ENCODE measurements around the gene INS.
"Not testable (repeated sequence)": the region's sequence is repeated elsewhere in the genome, so short reads cannot be mapped to it uniquely, and the experiment has no call there.

Gene INS

DNA sequence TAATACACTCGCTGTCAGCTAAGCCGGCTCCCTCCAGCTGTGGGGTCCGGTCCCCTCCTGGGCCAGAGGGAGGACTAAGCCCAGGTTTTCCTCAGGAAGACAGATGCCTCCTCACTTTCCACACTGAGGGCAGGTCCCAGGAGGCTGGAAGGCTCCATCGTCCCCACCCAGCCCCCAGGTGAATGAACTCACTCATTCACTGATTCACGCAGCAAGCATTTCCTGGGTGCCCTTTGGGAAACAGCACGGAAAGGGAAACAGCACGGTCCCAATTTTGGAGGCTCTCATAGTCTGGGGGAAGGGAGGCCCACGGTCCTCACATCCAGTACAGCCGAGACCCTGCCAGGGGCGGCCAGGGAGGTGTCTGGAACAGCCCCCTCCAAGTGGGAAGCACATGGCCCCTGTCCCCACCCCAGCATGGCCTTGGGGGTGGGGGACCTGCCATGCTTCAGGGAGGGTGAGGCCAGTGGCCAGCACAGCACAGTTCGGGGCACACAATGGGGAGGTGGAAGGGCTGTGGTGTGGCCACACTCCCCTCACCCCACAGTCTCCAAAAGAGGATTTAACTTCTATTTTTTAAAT is 19.9 kb upstream of the INS start:
- no peak for DNase-seq

DNA sequence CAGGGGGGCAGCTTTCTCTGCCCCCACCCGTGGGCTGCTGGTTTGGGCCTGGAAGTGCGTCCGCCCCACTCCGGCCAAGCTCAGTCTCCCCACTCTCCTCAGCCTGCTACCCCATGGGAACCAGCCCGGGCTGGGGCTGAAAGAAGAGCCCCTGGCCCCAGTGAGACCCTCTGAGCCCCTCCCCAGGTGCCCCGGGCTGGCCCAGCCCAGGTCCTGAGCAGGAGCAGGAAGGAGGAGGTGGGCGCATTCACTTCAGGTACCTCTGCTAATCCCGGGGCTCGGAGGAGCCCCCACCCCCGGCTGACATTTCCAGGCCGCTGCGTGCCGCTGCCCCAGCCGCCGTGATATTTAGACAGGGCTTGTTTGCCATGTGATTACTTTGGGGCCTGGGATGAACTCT is 19.3 kb upstream of the INS start:
- no peak for DNase-seq

DNA sequence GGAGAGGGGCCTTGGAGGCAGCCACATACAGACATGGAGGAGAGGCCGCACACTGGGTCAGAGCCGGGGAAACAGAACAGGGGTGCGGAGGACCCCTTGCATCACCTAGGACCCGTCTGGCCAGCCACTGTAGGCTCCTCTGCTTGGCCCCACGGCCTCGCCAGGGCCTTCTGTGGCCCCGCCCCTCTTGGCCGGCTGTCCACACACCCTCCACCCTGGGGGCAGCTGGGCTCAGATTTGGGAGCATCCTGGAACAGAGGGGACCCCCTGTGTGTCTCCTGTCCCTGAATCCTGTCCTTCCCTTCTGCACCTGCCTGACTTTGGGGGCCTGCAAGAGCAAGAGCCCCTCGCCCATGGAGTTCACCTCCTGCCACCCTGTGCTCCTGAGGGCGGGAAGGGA is 18.5 kb upstream of the INS start:
- DNase-seq: no peak

DNA sequence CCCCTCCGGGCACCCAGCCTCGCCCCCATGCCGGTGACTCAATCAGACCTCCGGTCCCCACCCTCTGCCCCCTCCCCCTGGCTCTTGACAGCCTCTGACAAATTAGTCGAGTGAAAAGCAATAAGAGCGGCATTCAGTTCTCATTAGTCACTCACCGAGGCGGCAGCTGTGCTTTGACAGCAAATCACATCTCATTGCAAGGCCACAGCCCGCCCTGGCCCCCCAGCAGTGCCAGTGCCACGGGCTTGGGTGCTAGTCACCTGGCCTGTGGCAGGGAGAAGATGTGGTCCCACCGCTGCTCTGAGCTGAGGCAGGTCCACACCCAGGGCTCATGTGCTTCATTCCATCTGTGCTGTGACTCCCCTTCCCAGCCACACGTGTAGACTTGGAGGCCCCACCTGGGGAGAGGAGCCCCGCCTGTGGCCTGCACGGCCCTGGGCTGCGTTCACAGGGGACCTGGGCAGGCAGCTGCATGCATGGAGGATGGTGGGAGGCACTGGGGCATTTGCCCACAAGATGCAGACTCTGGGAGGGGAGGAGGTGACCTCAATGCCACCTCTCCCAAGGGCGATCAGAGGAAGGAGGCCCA is 18.0 kb upstream of the INS start:
- DNase-seq: no peak

DNA sequence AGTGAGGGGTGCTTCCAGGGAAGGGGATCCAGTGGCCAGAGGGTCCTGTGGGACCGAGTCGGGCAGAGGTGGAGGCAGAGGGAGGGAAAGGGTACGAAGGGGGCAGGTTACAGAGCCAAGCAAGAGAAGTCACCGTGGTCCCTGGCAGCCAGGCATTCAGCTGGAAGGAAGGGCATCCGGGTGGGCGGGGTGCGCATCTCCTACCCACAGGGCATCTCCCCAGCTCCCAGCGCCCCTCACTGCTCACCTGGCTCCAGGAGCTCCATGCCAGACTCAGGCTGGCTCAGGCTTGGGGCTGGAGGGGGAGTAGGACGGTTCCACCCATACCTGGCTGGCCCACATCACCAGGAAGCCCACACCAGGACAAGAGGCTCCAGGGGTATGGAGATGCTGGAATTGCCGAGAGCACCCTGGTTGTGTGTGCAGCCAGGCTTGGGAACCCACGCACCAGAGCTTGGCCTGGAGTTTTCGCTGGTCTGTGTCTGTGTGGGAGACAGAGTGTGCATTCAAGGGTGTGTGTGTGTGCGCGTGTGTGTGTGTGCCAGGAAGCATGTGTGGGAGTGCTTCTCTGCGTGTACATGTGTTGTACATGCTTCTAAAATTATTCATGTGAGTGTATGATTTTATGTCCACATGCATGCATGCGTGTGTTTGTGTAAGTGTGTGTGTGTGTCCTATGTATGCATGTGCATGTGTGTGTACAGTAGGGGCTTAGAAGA is 17.2 kb upstream of the INS start:
- DNase-seq: not testable (repeated sequence)

DNA sequence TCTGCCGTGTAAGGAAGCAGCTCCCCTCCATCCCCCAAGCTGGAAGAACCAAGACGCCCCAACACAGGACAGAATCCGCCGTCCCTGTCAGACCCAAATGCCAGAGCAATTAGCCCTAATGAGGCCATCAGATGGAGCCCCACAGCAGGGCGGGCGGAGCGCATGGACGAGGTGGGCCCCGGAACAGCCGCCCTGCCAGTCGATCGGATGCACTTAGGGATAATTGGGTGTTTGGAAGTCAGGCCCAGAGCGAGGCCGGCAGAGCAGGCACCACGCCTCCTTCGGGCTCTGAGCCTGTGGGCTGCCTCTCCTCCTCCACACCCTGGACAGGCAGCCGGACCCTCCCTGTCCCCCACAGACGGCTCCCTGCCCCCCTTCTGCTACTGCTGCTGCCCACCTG is 16.1 kb upstream of the INS start:
- no peak for DNase-seq

DNA sequence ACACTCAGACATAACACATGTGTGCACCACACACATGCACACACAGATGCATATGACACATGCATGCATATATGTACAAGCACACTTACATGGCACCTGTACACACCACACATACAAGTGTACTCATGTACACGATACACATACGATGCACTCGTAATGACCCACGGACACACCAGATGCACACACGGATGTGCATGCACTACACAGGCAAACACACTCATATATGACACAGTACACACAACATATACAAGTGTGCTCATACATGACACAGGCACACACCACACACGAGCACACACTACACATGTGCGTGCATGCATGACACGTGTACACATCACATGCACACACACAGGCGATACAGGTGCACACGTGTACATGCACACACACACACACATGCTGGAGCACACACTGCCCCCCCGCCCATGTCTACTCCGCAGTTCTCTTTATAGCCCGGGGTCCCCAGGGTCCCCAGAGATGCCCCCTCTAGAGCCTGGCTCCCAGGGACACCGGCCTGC is 15.4 kb upstream of the INS start:
- no peak for DNase-seq

DNA sequence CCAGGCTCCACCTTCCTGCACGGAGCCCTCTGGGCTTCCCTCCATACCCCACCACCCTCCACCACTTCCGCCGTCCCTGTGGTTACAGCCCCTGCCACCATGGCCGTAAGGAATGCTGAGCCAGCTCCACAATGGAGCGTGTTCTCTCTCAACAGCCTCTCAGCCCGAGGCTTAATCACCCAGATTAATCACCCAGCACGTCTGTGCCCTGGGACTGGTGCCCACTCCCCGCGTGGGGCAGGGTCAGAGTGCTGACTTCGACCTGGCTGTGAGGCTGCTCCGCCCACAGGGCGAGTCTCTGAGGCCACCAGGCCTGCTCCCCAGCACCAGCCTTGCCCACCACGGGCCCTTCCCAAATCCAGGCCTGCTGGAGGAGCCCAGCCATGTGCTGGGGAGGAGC is 14.7 kb upstream of the INS start:
- no peak for DNase-seq

DNA sequence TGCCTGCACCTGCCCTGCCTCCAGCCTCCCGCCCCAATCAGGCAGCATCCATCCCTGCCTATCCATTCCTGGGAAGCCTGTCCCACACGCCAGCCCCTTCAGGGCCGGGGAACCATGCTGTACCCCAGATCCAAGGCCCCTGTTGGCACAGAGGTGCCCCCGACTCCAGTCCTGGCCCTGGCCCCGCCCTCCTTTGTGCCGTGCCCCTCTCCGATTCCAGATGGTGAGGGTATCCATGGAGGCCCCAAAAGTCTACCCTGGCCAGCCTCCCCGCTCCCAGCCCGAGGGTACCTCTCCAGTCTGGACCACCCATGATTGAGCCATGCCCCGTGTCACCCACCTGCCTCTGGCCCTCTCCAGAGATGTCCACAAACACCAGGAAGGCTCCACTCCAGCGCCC is 13.4 kb upstream of the INS start:
- no peak for DNase-seq

DNA sequence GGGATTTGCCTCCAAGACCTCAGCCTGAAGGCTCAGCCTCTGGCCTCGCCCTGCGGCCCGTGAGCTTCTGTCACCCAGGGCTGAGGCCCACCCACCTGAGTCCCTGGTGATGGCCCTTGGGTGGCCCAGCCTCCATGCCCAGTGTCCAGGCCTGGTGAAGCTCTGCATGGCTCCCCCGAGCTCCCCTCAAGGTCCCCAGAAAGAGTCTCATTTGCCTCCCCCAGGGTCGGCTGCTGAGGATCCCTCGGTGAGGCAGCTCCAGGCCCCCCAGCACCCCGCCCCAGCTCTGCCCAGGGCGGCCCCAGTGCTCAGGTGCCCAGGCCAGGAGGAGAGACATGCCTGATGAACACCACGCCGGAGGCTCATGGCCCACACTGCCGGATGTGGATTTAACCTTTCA is 12.8 kb upstream of the INS start:
- no peak for DNase-seq

DNA sequence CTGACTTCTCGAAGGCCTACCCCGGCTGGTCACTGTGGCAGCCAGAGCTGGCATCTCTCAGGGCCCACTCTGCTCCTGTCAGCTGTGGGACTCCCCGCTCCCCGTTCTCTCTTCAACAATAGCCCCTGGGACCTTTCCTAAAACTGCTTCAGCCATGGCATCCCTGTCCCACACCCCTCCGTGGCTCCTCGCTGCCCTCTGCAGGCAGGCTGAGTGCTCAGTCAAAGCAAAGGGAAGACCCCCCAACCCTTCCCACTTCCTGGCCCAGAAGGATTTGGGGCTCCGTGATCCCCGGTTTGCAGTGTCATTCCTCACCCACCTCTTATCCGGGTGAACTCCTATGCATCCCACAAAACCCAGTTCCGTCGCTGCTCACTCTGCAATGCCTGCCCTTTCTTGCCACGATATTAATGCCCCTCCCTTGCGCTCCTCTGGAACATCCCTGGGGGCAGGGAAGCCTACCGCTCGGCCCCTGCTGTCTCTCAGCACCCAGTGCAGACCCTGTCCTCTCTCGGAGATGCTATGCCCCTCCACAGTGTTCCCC is 12.2 kb upstream of the INS start:
- DNase-seq: no peak

DNA sequence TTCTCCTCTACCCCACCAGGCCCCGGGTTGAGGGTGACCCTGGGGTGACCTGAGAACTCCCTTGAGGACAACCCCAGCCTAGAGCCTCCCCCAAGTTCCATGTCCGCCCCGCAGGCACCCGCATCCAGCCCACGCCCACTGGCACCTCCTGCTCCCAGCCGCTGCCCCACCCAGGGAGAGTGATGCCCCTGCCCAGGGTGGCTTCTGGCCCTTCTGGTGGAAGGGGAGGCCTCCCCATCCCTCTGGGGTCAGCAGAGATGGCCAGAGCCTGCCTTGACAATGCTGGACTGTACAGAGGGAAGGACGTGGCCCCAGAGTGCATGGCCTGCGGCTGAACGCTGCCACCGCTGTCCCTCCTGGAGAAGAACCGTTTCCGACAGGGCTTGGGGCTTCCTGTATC is 11.7 kb upstream of the INS start:
- DNase-seq: no peak

DNA sequence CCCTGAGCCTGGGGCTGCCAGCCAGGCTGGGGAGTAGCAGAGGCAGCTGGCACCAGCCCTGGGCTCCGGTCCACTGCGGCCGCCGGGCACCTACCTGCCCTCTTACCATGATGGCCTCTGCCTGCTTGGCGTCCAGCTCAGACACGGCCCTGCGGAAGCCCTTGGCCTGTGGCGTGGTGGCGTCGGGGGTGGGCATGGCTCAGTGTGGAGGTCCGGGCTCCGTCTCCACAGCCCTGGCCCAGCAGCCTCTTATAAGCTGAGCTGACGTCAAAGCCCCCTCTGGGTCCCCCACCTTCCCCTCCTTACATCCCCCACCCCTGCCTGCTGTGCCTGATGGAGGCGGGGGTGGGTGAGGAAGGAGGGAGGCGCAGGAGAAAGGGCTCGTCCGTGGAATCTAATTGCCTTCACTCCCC is 10.6 kb upstream of the INS start, which contains the start of gene TH:
TH (minus strand) TSS at position 225 of the 413 bp plus-strand sequence; CDS start at position 196, 29 bp downstream.
- DNase-seq: no peak

DNA sequence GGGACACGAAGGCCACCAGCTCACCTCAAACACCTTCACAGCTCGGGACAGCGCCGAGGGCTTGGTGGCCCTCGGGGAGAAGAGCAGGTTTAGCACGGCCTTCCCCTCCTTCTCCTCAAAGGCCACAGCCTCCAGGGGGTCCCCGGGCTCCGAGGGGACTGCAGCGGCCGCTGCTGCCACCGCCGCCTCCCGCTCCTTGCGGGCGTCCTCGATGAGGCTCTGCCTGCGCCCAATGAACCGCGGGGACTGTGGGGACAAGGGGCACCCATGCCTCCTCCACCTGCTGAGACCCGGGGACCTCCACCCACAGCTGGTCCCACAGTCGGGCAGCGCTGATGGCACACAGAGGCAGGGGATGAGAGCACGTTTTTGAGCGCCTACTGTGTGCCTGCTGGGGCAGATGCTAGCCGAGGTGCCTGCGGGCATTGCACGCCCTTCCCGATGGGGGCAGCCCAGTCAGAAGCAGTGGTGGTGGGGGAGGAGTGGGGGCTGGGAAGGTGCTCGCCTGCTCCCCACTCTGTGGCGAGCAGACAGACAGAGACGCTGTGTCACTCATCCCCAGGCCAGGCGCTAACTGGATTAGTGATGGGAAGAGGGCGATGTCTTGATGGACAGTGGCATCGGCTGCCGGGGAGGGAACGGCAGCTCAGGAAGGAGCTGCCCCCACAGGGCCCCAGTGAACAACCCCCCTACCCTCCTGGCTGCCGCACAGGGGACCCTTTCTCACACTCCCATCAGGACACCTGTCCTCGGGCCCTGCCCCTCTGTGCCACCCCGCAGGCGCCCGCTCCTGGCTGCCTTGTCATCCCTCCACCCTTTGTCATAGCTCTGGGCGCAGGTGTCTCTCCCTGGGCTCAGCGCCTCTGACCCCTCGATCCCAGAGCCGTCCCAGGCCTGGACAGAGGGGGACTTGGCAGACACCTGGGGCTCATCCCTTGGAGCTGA is 8.9 kb upstream of the INS start:
- no peak for DNase-seq

DNA sequence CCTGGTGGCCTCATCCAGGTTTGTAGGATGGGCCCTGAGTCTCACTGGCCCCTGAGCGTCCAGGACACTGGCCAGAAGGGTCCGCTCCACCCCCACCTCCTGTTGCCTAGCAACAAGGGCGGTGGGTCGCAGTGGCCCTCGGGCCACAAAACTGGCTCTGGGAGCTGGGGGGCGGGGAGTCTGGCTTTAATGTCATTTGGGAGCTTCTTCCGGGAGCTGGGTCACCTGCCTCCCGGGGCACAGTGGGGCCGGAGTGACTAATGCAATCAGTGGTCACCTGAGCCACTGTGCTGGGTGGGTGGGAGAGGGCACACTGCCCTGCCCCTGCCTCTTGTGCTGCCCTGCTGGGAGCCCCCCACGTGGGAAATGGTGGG is 8.0 kb upstream of the INS start:
- no peak for DNase-seq

DNA sequence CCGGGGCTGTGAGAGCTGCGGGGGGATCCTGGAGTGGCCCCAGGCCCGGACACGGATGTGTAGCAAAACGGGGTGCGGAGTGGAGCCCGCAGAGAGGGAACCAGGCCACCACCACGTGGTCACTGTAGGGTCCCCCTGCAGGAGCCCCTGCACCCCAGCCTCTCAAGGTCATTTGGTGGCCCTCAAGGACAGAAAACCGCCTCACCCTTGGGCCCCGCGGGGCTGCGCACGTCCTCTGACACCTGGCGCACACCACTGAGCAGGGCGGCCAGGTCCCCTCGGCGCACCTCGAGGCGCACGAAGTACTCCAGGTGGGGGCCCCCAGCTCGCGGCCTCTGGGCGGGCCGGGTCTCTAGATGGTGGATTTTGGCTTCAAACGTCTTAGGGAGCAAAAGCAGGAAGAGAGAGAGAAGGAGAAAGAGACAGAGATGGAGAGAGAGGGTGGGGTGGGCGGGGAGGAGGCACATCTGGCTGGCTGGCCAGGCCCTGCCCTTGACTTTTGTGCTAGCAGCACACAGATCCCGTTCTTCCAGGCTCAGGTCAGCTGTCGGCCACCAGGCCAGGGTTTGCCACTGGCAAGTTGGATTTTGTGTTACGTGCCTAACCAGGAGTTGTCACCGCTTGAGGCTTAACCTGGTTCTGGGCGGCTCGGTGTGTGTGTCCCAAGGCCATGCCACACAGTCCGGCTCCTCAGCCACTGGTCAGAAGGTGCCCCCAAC is 7.4 kb upstream of the INS start:
- no peak for DNase-seq

DNA sequence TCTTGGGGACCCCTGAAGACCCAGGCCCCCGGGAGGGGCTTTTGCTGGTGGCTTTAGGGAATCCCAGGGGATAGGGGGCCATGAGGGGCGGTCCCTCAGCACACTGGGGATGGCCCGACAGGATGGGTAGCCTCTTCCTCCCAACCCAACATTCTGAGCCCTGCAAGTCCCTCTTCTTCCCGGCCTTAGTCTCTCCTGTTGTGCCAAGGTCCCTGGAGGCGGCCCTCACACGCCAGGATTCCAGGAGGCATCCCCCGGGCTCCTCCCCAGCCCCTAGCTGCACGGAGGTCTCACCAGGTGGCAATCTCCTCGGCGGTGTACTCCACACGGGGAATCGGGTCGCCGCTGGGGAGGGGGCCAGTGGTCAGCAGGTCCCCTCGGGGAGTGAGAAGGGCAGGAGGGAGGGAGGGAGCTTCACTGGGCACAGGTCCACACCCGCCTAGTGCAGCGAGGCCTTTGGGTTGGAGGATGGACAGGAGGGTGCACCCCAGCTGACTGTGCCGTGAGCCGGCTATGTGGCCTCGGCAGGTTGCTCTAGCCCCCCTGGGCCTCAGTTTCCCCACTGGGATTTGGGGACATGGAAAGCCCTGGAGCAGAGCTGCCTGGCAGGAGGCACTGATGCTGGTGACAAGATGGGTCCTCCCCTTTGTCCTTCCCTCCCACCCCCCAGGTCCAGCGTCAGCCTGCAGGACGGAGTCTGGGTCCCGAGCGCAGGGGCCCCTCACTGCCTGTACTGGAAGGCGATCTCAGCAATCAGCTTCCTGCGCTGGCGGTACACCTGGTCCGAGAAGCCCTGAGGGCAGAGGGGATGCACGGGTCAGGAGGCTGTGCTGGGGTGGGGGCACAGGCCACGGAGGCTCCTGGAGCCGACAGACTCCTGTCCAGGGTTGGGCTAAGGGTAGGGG is 6.4 kb upstream of the INS start:
- no peak for DNase-seq

DNA sequence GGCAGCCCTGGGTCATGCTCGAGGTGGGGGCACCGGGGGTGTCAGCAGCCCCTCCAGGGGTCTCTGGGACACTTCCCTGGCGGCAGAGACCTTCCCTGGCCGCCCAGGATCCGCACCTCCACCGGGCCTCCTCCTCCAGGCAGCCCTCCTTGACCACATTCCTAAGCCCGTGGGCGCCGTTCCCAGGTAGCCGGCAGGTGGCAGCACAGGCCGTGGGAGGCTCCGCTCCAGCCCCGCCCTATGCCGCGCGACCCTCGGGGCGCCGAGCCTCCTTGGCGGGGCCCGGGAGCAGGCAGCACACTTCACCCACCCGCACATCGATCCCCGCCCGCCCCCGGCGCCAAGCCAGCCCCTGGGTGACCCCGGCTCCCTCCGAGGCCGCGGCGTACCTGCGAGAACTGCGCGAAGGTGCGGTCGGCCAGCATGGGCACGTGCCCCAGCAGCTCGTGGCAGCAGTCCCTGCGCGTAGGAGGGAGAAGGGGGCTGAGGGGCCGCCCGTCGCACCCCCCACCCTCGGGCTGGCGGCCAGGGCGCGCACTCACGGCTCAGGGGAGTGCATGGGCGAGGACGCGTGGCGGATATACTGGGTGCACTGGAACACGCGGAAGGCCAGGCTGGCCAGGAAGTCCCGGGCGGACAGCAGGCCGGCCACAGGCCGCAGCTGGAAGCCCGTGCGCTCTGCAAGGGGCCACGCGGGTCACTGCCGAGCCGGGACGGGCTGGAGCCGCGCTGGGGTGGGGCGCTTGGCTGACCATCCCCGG is 5.3 kb upstream of the INS start:
- DNase-seq: peak; percentile 65

DNA sequence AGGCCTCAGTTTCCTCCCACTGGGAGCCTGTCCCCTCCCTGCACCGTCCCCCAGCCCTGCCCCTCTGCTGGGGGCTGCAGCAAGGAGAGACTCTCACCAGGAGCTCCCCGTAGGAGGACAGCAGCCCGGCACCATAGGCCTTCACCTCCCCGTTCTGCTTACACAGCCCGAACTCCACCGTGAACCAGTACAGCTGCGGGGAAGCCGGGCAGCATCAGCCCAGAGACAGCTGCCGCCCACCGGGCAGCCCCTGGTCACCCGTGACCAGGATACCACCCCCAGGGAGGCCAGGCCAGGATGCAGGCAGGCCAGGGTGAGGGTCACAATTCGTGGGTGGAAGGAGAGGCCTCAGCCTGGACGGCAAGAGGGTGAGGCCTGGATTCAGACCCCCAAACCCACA is 4.6 kb upstream of the INS start:
- no peak for DNase-seq

DNA sequence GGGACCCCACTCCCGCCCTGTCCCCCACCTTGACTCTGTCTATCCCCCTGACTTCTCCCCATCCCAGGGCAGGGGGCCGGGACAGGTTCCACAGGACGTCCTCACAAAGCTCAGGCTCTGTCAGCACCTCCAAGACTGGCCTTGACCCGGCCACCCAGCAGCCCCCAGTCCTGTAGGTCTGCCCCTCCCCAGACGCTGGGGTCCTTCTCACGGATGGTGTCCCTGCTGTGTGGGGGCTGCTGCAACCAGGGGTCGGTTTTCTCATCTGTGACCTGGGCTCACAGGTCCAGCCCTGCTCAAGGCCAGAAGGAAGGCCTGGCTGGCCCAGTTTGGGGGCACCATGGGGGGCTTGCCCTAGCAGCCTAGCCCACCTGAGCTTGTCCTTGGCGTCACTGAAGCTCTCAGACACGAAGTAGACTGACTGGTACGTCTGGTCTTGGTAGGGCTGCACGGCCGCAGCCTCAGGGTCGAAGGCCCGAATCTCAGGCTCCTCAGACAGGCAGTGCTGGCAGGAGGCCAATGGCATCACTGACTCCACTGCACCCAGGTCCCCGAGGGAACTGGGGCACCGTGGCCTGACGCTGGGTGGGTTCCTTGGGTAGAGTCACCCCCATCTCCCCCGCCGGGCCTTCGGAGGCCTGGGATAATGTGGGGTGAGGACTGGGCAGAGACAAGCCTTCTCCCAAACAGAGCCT is 4.0 kb upstream of the INS start:
- DNase-seq: no peak
